Mesenchymal stem cell (in vitro differentiated cells and primary cell): ENCODE data around the gene ZFYVE21.

Experiments used
- DNase-seq: peaks from one replicate; pipeline ENCODE4 v3.0.0-alpha.2; 2013
- H2AFZ ChIP-seq: one replicate; pipeline ENCODE4 v1.6.1; 2013; ENCODE audit warnings: low read depth, mild to moderate bottlenecking, control low read depth, inconsistent platforms, low read length, moderate library complexity
- H2AK5ac ChIP-seq: 2 replicates; pipeline ENCODE4 v1.6.1; 2013; ENCODE audit warnings: low read length, moderate library complexity, mild to moderate bottlenecking, inconsistent platforms; ENCODE audit not compliant: severe bottlenecking
- H2BK120ac ChIP-seq: one replicate; pipeline ENCODE4 v1.6.1; 2013; ENCODE audit warnings: low read depth, mild to moderate bottlenecking, inconsistent platforms, low read length, moderate library complexity
- H2BK12ac ChIP-seq, 2 experiments: one replicate each; pipeline ENCODE4 v1.6.1; 2013; ENCODE audit warnings: inconsistent platforms in 2 of 2, low read length in 2 of 2, mild to moderate bottlenecking in 2 of 2, moderate library complexity in 2 of 2, control low read depth in 1 of 2
- H2BK15ac ChIP-seq: one replicate; pipeline ENCODE4 v1.6.1; 2013; ENCODE audit warnings: mild to moderate bottlenecking, low read depth, inconsistent platforms; ENCODE audit not compliant: poor library complexity, severe bottlenecking
- H2BK5ac ChIP-seq: 2 replicates; pipeline ENCODE4 v1.6.1; 2013; ENCODE audit warnings: low read depth, mild to moderate bottlenecking, low read length, control low read depth, inconsistent platforms; ENCODE audit not compliant: poor library complexity, severe bottlenecking
- H3K14ac ChIP-seq, 2 experiments: one replicate each; pipeline ENCODE4 v1.6.1; 2013; ENCODE audit warnings: inconsistent platforms in 2 of 2, low read length in 2 of 2, control low read depth in 1 of 2, mild to moderate bottlenecking in 1 of 2, moderate library complexity in 1 of 2
- H3K18ac ChIP-seq, 2 experiments: one replicate each; pipeline ENCODE4 v1.6.1; 2013; ENCODE audit warnings: inconsistent platforms in 2 of 2, low read length in 2 of 2, control low read depth in 1 of 2, low read depth in 1 of 2, mild to moderate bottlenecking in 1 of 2
- H3K23ac ChIP-seq, 2 experiments: one replicate each; pipeline ENCODE4 v1.6.1; 2013; ENCODE audit warnings: inconsistent platforms in 2 of 2, low read length in 2 of 2, mild to moderate bottlenecking in 2 of 2, moderate library complexity in 2 of 2, control low read depth in 1 of 2
- H3K27ac ChIP-seq: 2 replicates; pipeline ENCODE4 v1.5.1; 2013; ENCODE audit warnings: mild to moderate bottlenecking, moderate library complexity, low read length, control low read depth, inconsistent platforms; ENCODE audit not compliant: poor library complexity, severe bottlenecking
- H3K27me3 ChIP-seq, 2 experiments: 2 replicates each; pipeline versions ENCODE4 v1.6.1 to v1.7.0; 2013; ENCODE audit warnings: low read length in 2 of 2, mild to moderate bottlenecking in 2 of 2, moderate library complexity in 2 of 2, control low read depth in 1 of 2, inconsistent platforms in 1 of 2; ENCODE audit not compliant: control insufficient read depth in 1 of 2, insufficient read depth in 1 of 2
- H3K36me3 ChIP-seq, 2 experiments: 2 replicates each; pipeline versions ENCODE4 v1.6.1 to v1.7.0; 2013; ENCODE audit warnings: low read length in 2 of 2, control low read depth in 1 of 2, inconsistent platforms in 1 of 2, low read depth in 1 of 2, mild to moderate bottlenecking in 1 of 2; ENCODE audit not compliant: insufficient read depth in 2 of 2, control insufficient read depth in 1 of 2
- H3K4ac ChIP-seq, 2 experiments: one replicate each; pipeline ENCODE4 v1.6.1; 2013; ENCODE audit warnings: inconsistent platforms in 2 of 2, low read length in 2 of 2, mild to moderate bottlenecking in 2 of 2, moderate library complexity in 2 of 2, control low read depth in 1 of 2, low read depth in 1 of 2
- H3K4me1 ChIP-seq: 2 replicates; pipeline ENCODE4 v1.6.1; 2013; ENCODE audit warnings: low read depth, low read length, control low read depth; ENCODE audit not compliant: control insufficient read depth, insufficient read depth
- H3K4me2 ChIP-seq: 2 replicates; pipeline ENCODE4 v1.6.1; 2013; ENCODE audit warnings: low read length, mild to moderate bottlenecking, inconsistent platforms; ENCODE audit not compliant: poor library complexity, severe bottlenecking
- H3K4me3 ChIP-seq, 2 experiments: 2 replicates each; pipeline versions ENCODE4 v1.5.1 to v1.7.0; 2013; ENCODE audit warnings: low read length in 2 of 2, mild to moderate bottlenecking in 2 of 2, control low read depth in 1 of 2, low read depth in 1 of 2; ENCODE audit not compliant: insufficient read depth in 1 of 2
- H3K79me1 ChIP-seq: replicated peaks from 2 replicates; pipeline ENCODE4 v1.6.1; 2013; ENCODE audit warnings: mild to moderate bottlenecking, control low read depth, low read length, inconsistent platforms; ENCODE audit not compliant: poor library complexity, severe bottlenecking
- H3K9ac ChIP-seq: 2 replicates; pipeline ENCODE4 v1.7.0; 2013; ENCODE audit warnings: mild to moderate bottlenecking, low read length, moderate library complexity
- H3K9me3 ChIP-seq: 2 replicates; pipeline ENCODE4 v1.7.0; 2013; ENCODE audit warnings: mild to moderate bottlenecking, low read length; ENCODE audit not compliant: control insufficient read depth
- H4K8ac ChIP-seq: one replicate; pipeline ENCODE4 v1.6.1; 2013; ENCODE audit warnings: inconsistent platforms, mild to moderate bottlenecking, low read length, moderate library complexity
- H4K91ac ChIP-seq: one replicate; pipeline ENCODE4 v1.6.1; 2013; ENCODE audit warnings: mild to moderate bottlenecking, low read length, inconsistent platforms
- WGBS: methylation state at CpG from one replicate; pipeline ENCODE4 v1.1.7; 2013; ENCODE audit warnings: mixed read lengths; 5-methylcytosine and 5-hydroxymethylcytosine counted together

ZFYVE21 gene

DNA sequence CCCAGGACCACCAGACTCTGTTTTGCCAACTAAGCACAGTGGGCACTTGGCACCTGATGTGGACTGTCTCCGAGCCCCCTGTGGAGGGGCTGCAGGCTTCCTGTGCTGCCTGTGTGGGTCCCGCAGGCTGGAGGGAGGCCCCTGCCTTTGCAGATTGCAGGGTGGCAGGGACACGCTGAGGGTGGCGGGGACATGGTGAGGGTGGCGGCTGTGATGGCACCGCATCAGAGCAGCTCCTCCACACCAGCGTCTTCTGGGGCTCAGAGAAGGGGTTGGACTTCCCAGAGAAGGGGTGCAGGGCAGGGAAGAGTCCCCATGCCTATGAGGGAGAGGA lies 8.1 kb downstream of the ZFYVE21 start:
- Histone ChIP-seq H3K4me3 (no peak overlapping the region), H3K14ac (no peak overlapping the region), H3K9me3 (no peaks in the 10 kb centered on the region), H3K27ac (no peak overlapping the region), H3K4me1 (peaks cover 35% of the 10 kb centered on the region), H3K18ac (no peak overlapping the region), H2BK12ac (no peak overlapping the region), H3K4me2 (no peak overlapping the region), H4K8ac (peak overlapping the region; percentile 25), H2AFZ (no peak overlapping the region), H3K79me1 (peaks cover 57% of the 10 kb centered on the region), H2BK15ac (no peak overlapping the region), H3K36me3 (peaks cover 20 to 55% of the 10 kb centered on the region in 2 experiments), H2AK5ac (no peak overlapping the region), H3K9ac (no peak overlapping the region), H2BK120ac (no peak overlapping the region), H2BK5ac (no peak overlapping the region), H3K4ac (no peak overlapping the region), H3K27me3 (no peaks in the 10 kb centered on the region), H4K91ac (peak overlapping the region; percentile 22), H3K23ac (no peak overlapping the region)
- no peak for DNase-seq
- 98% methylated on average over 7 of the region's 7 CpGs for WGBS

DNA sequence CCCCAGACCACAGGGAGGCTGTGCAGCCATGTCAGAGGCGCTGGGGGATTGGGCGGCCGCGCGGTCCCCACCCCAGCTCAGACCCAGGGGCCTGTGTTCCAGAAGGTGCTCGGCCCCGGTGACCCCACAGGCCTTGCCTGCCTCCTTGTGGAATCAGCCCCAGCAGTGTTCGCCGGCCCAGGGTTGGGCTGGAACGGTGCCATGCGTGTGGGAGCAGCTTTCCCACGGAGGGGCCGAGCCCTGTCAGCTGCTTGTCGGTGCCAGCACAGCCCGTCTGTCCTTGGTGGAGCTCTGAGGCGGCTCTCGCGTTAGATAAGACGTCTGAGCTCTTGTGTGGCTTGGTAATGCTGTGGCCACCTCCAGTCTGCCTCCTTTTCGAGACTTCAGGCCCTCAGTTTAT lies 8.5 kb downstream of the ZFYVE21 start:
- Histone ChIP-seq H3K9me3 (no peaks in the 10 kb centered on the region), H3K4me3 (no peak overlapping the region)
- 95% methylated on average over 20 of the region's 20 CpGs for WGBS

DNA sequence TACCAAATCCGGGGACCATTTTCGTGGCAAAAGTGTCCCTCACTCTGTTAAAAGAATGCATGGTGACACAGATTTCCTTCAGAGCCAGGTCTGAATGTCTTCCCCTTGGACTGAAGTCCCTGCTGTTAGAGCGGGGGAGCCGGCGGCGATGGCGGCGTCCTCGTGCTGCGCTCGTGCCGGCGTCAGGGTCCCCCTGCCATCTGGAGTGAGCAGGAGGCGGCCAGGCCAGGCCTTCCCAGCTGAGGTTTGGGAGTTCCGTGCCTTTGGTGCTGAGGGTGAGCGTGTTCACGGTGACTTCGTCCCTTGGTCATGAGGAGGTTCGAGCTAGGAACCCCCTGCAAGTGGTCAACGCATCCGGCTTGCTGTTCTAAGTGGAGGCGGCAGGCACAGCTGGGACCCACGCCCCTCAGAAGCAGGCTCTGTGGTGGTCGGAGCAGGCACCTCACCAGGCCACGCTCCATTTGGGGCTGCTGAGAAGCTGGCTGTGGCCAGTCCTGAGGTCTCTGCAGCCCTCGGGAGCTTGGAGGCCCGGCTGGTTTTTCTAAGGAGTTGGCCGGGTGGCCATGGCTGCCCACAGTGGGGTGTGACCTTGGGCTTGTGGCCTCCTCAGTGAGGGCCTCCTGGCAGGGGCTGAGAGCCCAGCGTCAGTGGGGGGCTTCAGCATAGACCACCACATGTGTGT lies 9.5 kb downstream of the ZFYVE21 start:
- Histone ChIP-seq H2BK12ac (no peak overlapping the region), H2AK5ac (no peak overlapping the region), H3K79me1 (peaks cover 61% of the 10 kb centered on the region), H3K18ac (no peak overlapping the region), H3K4ac (no peak overlapping the region), H4K91ac (no peak overlapping the region), H3K4me3 (no peak overlapping the region), H2BK5ac (no peak overlapping the region), H3K4me2 (no peak overlapping the region), H3K27me3 (no peaks in the 10 kb centered on the region), H3K4me1 (peaks cover 32% of the 10 kb centered on the region), H3K14ac (no peak overlapping the region), H2BK120ac (no peak overlapping the region), H3K9ac (no peak overlapping the region), H3K23ac (no peak overlapping the region), H4K8ac (no peak overlapping the region), H3K9me3 (no peaks in the 10 kb centered on the region), H3K36me3 (peaks cover 34 to 61% of the 10 kb centered on the region in 2 experiments), H3K27ac (no peak overlapping the region), H2BK15ac (no peak overlapping the region), H2AFZ (no peak overlapping the region)
- DNase-seq, result no peak
- WGBS, result 94% methylated on average over 29 of the region's 29 CpGs

More for the DNA sequence above, 8.5 kb downstream of the ZFYVE21 start:
- no peaks in the 10 kb centered on the region for H3K27me3 ChIP-seq
- H3K4me1 ChIP-seq, result peaks cover 32% of the 10 kb centered on the region
- H3K14ac ChIP-seq, result peak overlapping the region in 1 of 2 experiments; percentile 72
- no peak overlapping the region for H4K91ac ChIP-seq
- no peak overlapping the region for H3K23ac ChIP-seq
- H3K79me1 ChIP-seq, result peaks cover 57% of the 10 kb centered on the region
- H3K27ac ChIP-seq, result no peak overlapping the region
- H2BK5ac ChIP-seq, result no peak overlapping the region
- H3K18ac ChIP-seq, result no peak overlapping the region
- no peak overlapping the region for H3K9ac ChIP-seq
- H2BK12ac ChIP-seq, result no peak overlapping the region
- H2BK120ac ChIP-seq, result no peak overlapping the region
- DNase-seq, result no peak
- H3K36me3 ChIP-seq, result peaks cover 24 to 55% of the 10 kb centered on the region in 2 experiments
- H3K4ac ChIP-seq, result no peak overlapping the region
- H2AFZ ChIP-seq, result no peak overlapping the region
- no peak overlapping the region for H2BK15ac ChIP-seq
- H4K8ac ChIP-seq, result peak overlapping the region; percentile 25
- H2AK5ac ChIP-seq, result no peak overlapping the region
- H3K4me2 ChIP-seq, result no peak overlapping the region

DNA sequence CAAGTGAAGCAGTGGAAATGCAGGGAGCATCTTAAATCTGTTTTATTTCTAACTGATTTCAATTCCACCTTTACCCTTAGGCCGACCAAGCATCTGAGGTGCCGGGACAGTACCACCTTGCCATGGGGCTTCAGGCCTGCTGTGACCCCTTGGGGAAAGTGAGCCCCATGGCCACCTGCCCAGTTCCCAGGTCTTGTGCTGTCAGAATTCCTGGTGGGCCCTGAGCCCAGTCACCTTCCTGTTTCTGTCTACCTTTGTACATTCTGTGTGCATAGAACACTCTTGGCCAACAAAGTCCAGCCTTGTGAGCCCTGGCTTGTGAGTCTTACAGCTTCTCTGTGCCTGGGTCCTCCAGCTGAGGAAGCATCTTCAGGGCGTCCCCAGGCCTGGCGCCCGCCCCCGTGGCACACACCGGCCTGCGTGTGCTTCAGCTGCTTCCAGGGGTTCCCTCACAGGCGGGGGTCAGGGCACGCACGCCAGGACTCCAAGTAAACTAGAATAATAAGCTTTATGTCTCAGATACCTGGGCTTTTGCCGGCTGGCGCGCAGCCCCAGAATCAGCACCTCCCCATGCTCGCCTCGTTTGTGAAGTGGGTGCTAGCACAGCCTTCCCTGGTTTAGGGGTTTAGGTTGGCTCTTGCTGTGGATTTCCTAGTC lies 10.3 kb downstream of the ZFYVE21 start:
- H2BK12ac ChIP-seq, result no peak overlapping the region
- no peak overlapping the region for H2AK5ac ChIP-seq
- 97% methylated on average over 16 of the region's 16 CpGs for WGBS
- H2BK120ac ChIP-seq, result no peak overlapping the region
- no peak overlapping the region for H2BK5ac ChIP-seq
- H3K4me2 ChIP-seq, result no peak overlapping the region
- no peaks in the 10 kb centered on the region for H3K27me3 ChIP-seq
- no peak overlapping the region for H3K27ac ChIP-seq
- no peak overlapping the region for H4K8ac ChIP-seq
- no peak overlapping the region for H3K9ac ChIP-seq
- H3K23ac ChIP-seq, result no peak overlapping the region
- peaks cover 67% of the 10 kb centered on the region for H3K79me1 ChIP-seq
- no peak overlapping the region for H3K4ac ChIP-seq
- no peak overlapping the region for H3K18ac ChIP-seq
- no peak overlapping the region for H2BK15ac ChIP-seq
- no peak for DNase-seq
- H3K36me3 ChIP-seq, result peaks cover 41 to 69% of the 10 kb centered on the region in 2 experiments
- H2AFZ ChIP-seq, result no peak overlapping the region
- no peaks in the 10 kb centered on the region for H3K9me3 ChIP-seq
- H3K4me3 ChIP-seq, result no peak overlapping the region
- H4K91ac ChIP-seq, result no peak overlapping the region
- H3K14ac ChIP-seq, result no peak overlapping the region
- peaks cover 32% of the 10 kb centered on the region for H3K4me1 ChIP-seq
